Measurements from ENCODE around the gene USP19.

Gene USP19

GRCh38 chr3:49104427-49105291 lies 16.0 kb downstream of the USP19 start, which contains the start of gene QARS1:
TSS of gene QARS1 (minus strand) at chr3:49104757. CDS start at chr3:49104733, 24 bp downstream.
- peak; percentile 80 for DNase-seq (ENCODE audit: low read depth)

- DNase-seq (ENCODE audit: low read depth): no peak
Observed at GRCh38 chr3:49104052-49104426, 16.6 kb downstream of the USP19 start.

DNA sequence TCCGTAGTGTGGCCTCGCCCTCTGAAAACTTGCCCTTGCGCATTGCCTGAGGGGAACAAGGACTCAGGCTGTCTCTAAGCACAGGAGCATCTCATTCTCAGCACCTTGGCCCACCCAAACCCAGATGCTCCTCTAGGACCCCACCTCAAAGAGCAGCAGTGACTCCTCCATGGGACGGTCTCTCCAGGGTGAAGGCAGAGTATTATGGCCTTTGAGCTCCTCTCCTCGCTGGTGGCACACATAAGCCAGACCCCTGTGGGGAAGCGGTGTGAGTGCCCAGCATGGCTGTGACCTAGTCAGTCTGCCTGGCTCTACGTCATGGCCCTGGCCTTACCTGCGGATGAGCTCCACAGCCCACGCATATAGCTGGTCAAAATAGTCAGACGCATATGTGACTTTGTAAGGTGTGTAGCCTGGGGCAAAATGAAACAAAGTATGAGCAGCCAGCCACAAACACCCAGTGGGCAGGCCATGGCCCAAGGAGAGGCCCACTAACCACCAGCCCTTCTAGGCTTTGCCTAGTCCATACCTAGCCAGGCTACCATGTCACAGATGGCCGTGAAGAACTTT lies 20.5 kb downstream of the USP19 start:
- DNase-seq (ENCODE audit: low read depth): no peak

GRCh38 chr3:49098910-49099630 lies 21.6 kb downstream of the USP19 start:
- DNase-seq (ENCODE audit: low read depth): no peak

DNA sequence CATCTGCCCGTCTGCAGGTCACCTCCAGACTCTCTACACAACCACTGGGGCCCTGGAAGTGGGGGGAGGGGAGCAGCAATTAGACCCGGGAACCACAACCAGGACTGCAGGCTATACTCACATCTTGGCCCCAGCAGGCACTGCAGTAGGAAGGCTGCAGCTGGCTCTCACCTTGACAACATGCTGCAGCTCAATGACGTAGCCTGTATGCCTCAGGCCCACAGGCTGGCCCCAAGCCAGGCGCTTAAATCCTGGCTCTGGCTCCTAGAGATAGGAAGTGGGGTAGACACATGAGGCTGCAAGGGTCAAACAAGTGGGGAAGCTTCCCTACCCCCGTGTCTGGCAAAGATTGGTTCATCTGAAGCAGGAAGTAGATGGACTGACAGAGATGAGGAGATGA lies 22.2 kb downstream of the USP19 start:
- no peak for DNase-seq (ENCODE audit: low read depth)

DNA sequence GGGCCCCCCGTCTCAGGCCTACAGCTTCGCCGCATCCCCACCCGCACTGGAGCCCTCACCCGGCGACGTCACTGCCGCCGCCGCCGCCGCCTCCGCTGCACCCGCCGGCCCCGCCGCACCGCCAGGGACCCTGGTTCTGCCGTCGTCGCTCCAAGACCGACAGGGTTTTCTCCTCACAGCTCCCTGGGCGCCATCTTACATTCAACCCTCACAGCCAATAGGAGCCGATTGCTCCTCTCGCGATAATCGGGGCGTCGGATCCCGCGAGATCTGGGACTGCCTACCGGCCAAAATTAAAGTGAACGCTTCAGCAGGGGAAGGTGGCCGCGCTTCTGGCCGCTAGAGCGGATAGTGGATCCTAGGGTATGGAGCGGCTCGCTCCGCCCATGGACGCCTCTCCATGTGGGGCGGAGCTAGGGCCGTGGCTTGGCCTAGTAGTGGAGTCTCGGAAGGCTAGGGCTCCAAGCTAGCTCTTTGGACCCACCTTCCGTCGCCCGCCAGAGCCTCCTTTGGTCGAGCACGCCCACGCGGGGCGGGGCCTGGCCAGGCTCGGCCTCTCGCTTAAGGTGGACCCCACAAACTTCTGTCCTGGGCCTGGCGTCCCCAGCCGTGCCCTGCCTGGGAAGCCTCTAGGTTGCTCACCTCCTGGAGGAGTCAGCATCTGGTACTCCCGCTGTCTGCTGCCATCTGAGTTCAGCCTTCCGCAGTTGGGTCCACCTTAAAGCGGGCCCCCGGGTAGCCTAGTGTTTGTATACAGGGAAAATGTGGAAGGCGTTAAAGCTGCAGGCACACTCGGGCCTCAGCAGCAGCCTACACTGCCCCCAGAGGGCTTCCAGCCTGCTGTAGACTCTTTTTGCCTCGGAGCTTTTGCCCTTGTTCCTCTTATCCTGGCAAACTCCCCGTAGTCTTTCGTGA lies 26.5 kb downstream of the USP19 start, which contains the start of gene QRICH1:
Gene QRICH1 (minus strand): TSS at position 219 of the 915 bp plus-strand sequence. CDS start 17,054 bp downstream, outside the sequence.
- DNase-seq (ENCODE audit: low read depth): peak; percentile 93

- DNase-seq (ENCODE audit: low read depth): peak; percentile 59
Observed at GRCh38 chr3:49092938-49093852, 27.4 kb downstream of the USP19 start.

- no peak for DNase-seq (ENCODE audit: low read depth)
Observed at GRCh38 chr3:49081429-49081828, 39.2 kb downstream of the USP19 start.

GRCh38 chr3:49079270-49079669 lies 41.4 kb downstream of the USP19 start:
- DNase-seq (ENCODE audit: low read depth): no peak

DNA sequence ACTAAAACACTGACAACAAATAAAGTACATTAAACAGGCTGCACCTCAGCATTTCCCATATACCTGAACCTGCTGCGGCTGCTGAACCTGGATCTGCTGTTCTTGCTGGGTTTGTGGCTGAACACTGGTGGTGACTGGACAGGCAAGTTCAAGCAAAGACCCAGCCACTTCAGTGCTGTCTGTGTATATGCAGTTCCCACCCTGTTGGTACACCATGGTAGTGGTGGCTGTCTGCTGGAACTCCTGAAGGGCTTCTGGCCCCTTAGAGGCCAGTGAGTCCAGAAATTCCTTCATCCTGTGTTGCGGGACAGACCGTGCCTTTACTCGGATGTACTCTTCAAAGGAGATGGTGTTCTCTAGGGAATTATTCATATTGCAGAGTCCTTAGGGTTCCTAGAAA lies 44.0 kb downstream of the USP19 start:
- no peak for DNase-seq (ENCODE audit: low read depth)

- no peak for DNase-seq (ENCODE audit: low read depth)
Observed at GRCh38 chr3:49076116-49076515, 44.5 kb downstream of the USP19 start.
